BJ (cell line): ENCODE measurements around the gene KLHDC4. TPM values are rescaled to one million over a fixed set of nuclear protein-coding genes. Genes with fewer than 3 reads are reported as not detected.

Source experiments
- CTCF ChIA-PET: fragments of 350-600 bp; formaldehyde crosslinking; extraction: SDS; loops from one replicate; lab custom pipeline; 2021; ENCODE audit warnings: antibody characterized with exemption, inconsistent platforms; lab: Yijun Ruan, JAX
- POLR2A ChIA-PET: fragments of 300-600 bp; sonication (Branson Sonifier 250); formaldehyde crosslinking; extraction: SDS; loops from one replicate; lab custom pipeline; 2021; ENCODE audit warnings: antibody characterized with exemption; lab: Charles Lee
- DNase-seq: peaks from one replicate; pipeline ENCODE4 v3.0.0-alpha.2; 2011; ENCODE audit warnings: low read depth
- H3K27me3 ChIP-seq: 2 replicates; pipeline ENCODE4 v1.6.0; 2011; ENCODE audit warnings: low read length; ENCODE audit not compliant: control insufficient read depth, insufficient read depth
- H3K36me3 ChIP-seq: 2 replicates; pipeline ENCODE4 v1.5.1; 2011; ENCODE audit warnings: low read length; ENCODE audit not compliant: control insufficient read depth, insufficient read depth
- H3K4me3 ChIP-seq: 2 replicates; pipeline ENCODE4 v1.5.1; 2011; ENCODE audit warnings: low read depth, mild to moderate bottlenecking, control low read depth, low read length
- polyA plus RNA-seq: library from polyadenylated mRNA; depleted of rRNA; stranded (reverse); fragments of >200 nt; gene quantifications from 2 replicates; pipeline ENCODE4 v1.2.3, GENCODE V29; 2011
- TF ChIP-seq, protein P1 (sequence below): IDR thresholded peaks from 2 replicates; pipeline ENCODE4 v1.5.1; 2011; ENCODE audit warnings: low read depth, mild to moderate bottlenecking, control low read depth, inconsistent platforms, low read length, moderate library complexity; ENCODE audit not compliant: insufficient read depth

Gene KLHDC4
- polyA plus RNA-seq, 1 experiment = 16.1 TPM

GRCh38 chr16:87713451-87714229 is 52.1 kb downstream of the KLHDC4 start:
- CTCF ChIA-PET = interaction anchor here (0.6 kb wide), 1 partner anchor 297 kb away, joined by 4 read pairs; no protein-coding TSS in a partner anchor

GRCh38 chr16:87712184-87712762 is 53.5 kb downstream of the KLHDC4 start:
- CTCF ChIA-PET = no interaction called here

More at GRCh38 chr16:87713451-87714229, 52.1 kb downstream of the KLHDC4 start:
- TF ChIP-seq, protein P1, sequence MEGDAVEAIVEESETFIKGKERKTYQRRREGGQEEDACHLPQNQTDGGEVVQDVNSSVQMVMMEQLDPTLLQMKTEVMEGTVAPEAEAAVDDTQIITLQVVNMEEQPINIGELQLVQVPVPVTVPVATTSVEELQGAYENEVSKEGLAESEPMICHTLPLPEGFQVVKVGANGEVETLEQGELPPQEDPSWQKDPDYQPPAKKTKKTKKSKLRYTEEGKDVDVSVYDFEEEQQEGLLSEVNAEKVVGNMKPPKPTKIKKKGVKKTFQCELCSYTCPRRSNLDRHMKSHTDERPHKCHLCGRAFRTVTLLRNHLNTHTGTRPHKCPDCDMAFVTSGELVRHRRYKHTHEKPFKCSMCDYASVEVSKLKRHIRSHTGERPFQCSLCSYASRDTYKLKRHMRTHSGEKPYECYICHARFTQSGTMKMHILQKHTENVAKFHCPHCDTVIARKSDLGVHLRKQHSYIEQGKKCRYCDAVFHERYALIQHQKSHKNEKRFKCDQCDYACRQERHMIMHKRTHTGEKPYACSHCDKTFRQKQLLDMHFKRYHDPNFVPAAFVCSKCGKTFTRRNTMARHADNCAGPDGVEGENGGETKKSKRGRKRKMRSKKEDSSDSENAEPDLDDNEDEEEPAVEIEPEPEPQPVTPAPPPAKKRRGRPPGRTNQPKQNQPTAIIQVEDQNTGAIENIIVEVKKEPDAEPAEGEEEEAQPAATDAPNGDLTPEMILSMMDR = no peak
- peaks cover 14% of the 10 kb centered on the region for H3K36me3 ChIP-seq
- H3K27me3 ChIP-seq = no peaks in the 10 kb centered on the region
- POLR2A ChIA-PET = interaction anchor here (0.5 kb wide), 1 partner anchor 146 kb away, joined by 6 read pairs; no protein-coding TSS in a partner anchor
- DNase-seq = no peak
- no peak overlapping the region for H3K4me3 ChIP-seq

GRCh38 chr16:87710887-87711286 is 54.9 kb downstream of the KLHDC4 start:
- DNase-seq = no peak
- Histone ChIP-seq H3K27me3 (no peaks in the 10 kb centered on the region), H3K36me3 (peaks cover 22% of the 10 kb centered on the region), H3K4me3 (no peak overlapping the region)
- TF ChIP-seq, protein P1 = no peak
- CTCF ChIA-PET = interaction anchor here (0.9 to 1.2 kb wide), 2 partner anchors 8 to 10 kb away, joined by 3 to 4 read pairs; no protein-coding TSS in a partner anchor
- POLR2A ChIA-PET = no interaction called here

More at GRCh38 chr16:87712184-87712762, 53.5 kb downstream of the KLHDC4 start:
- TF ChIP-seq, protein P1 = no peak
- POLR2A ChIA-PET = no interaction called here
- H3K27me3 ChIP-seq = no peaks in the 10 kb centered on the region
- H3K36me3 ChIP-seq = peaks cover 20% of the 10 kb centered on the region
- no peak for DNase-seq
- no peak overlapping the region for H3K4me3 ChIP-seq

- TF ChIP-seq, protein P1 = no peak
- no peak for DNase-seq
- POLR2A ChIA-PET = no interaction called here
- Histone ChIP-seq H3K27me3 (no peaks in the 10 kb centered on the region), H3K36me3 (peaks cover 18% of the 10 kb centered on the region), H3K4me3 (no peak overlapping the region)
- CTCF ChIA-PET = no interaction called here
Measured at GRCh38 chr16:87709677-87710076, 56.1 kb downstream of the KLHDC4 start.
